ENCODE data around the gene GDPD3. TPM values are rescaled to one million over a fixed set of nuclear protein-coding genes. Genes with fewer than 3 reads are reported as not detected.

The GDPD3 gene
- total RNA-seq, 1 donor from 2014 or later: 6.9 TPM

DNA sequence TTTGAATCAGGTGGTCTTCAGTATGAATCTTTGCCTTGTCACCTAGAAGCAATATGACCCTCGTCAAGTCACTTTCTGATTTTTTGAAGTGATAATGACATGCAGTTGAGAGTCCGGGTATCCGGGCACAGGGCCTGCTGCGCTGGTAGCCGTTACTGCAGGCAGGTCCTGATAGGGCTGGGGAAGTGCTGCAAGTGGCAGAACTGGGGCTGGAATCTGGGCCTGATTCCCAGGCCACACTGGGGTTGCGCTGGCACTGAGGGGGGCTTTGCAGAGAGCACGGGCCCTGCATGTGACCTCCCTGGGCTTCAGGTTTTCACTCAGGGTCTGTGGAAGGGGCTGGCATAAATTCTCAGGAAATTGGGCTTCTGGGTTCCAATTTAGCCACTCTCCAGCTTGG is 34.6 kb downstream of the GDPD3 start:
- TF ChIP-seq, protein P1, sequence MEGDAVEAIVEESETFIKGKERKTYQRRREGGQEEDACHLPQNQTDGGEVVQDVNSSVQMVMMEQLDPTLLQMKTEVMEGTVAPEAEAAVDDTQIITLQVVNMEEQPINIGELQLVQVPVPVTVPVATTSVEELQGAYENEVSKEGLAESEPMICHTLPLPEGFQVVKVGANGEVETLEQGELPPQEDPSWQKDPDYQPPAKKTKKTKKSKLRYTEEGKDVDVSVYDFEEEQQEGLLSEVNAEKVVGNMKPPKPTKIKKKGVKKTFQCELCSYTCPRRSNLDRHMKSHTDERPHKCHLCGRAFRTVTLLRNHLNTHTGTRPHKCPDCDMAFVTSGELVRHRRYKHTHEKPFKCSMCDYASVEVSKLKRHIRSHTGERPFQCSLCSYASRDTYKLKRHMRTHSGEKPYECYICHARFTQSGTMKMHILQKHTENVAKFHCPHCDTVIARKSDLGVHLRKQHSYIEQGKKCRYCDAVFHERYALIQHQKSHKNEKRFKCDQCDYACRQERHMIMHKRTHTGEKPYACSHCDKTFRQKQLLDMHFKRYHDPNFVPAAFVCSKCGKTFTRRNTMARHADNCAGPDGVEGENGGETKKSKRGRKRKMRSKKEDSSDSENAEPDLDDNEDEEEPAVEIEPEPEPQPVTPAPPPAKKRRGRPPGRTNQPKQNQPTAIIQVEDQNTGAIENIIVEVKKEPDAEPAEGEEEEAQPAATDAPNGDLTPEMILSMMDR (IDR thresholded peaks at IDR 0.05): no peak
- TF ChIP-seq POLR2AphosphoS5 (IDR thresholded peaks at IDR 0.05; ENCODE audit: insufficient read depth in 1 of 2, low read depth in 1 of 2) (no peak), POLR2A (IDR thresholded peaks at IDR 0.05) (no peak)
- no peak overlapping the region for H3K4me3 ChIP-seq
- H3K36me3 ChIP-seq: peaks cover 3 to 42% of the 10 kb centered on the region in 2 donors
- H3K4me1 ChIP-seq: peaks cover 37% of the 10 kb centered on the region
- no peak for DNase-seq (ENCODE audit: extremely low spot score in 2 of 2)
- no peaks in the 10 kb centered on the region for H3K27me3 ChIP-seq
- H3K9me3 ChIP-seq: no peaks in the 10 kb centered on the region
- intact Hi-C loops (cut with DNase I): loop anchor here (5.0 kb wide), 1 partner anchor 459 kb away; no protein-coding TSS in a partner anchor
- no peak overlapping the region for H3K27ac ChIP-seq

- H3K27ac ChIP-seq: no peak overlapping the region
- DNase-seq (ENCODE audit: extremely low spot score in 2 of 2): no peak
- peaks cover 0 to 33% of the 10 kb centered on the region in 2 donors for H3K36me3 ChIP-seq
- peaks cover 37% of the 10 kb centered on the region for H3K4me1 ChIP-seq
- no peaks in the 10 kb centered on the region for H3K9me3 ChIP-seq
- intact Hi-C loops (cut with DNase I): loop anchor here (5.0 kb wide), 1 partner anchor 460 kb away; no protein-coding TSS in a partner anchor
- H3K27me3 ChIP-seq: no peaks in the 10 kb centered on the region
- TF ChIP-seq POLR2A (IDR thresholded peaks at IDR 0.05) (no peak), POLR2AphosphoS5 (IDR thresholded peaks at IDR 0.05; ENCODE audit: insufficient read depth in 1 of 2, low read depth in 1 of 2) (no peak)
- TF ChIP-seq, protein P1 (IDR thresholded peaks at IDR 0.05): no peak
- no peak overlapping the region for H3K4me3 ChIP-seq
Observed at GRCh38 chr16:30077656-30078055, 35.7 kb downstream of the GDPD3 start.

GRCh38 chr16:30076276-30076791 is 37.0 kb downstream of the GDPD3 start:
- Histone ChIP-seq H3K36me3 (peaks cover 0 to 33% of the 10 kb centered on the region in 2 donors), H3K4me3 (peak overlapping the region; percentile 84 to 100), H3K27me3 (no peaks in the 10 kb centered on the region), H3K27ac (peak overlapping the region; percentile 94), H3K4me1 (peaks cover 37% of the 10 kb centered on the region), H3K9me3 (no peaks in the 10 kb centered on the region)
- no peak for TF ChIP-seq POLR2AphosphoS5 (IDR thresholded peaks at IDR 0.05; ENCODE audit: insufficient read depth in 1 of 2, low read depth in 1 of 2)
- TF ChIP-seq, protein P1 (IDR thresholded peaks at IDR 0.05): no peak
- TF ChIP-seq POLR2A (IDR thresholded peaks at IDR 0.05): no peak
- intact Hi-C loops (cut with DNase I): loop anchor here (5.0 kb wide), 1 partner anchor 461 kb away; no protein-coding TSS in a partner anchor
- no peak for DNase-seq (ENCODE audit: extremely low spot score in 2 of 2)

DNA sequence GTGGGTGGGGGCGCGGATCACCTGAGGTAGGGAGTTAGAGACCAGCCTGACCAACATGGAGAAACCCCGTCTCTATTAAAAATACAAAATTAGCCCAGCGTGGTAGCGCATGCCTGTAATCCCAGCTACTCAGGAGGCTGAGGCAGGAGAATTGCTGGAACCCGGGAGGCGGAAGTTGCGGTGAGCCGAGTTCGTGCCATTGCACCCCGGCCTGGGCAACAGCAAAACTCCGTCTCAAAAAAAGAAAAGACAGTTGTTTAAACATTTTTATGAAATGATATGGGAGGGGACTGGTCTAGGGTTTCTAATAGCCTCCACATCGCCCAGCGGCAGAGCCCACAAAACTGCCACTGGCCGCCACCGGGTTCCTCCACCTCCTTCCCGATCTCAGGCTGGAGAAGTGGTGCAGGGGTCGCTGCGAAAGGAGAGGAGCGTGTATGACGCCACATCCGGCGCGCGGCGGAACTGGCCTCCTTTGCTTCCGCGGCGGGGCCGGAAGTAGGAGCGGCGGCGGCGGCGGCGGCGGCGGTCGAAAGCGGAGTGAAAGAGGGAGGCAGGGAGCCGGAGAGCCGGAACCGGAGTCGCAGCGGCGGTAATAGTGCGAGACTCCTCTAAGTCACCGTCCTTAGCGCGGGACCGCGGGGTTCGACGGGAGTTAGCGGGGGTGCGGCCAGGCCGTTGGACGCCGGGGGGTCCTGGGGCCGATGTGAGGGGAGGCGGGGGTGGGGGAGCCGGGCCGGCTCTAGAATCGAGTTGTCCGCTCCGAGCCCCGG is 37.6 kb downstream of the GDPD3 start, which contains the start of gene PPP4C:
TSS of gene PPP4C (plus strand) at position 492 of the 773 bp plus-strand sequence. CDS start 384 bp downstream, outside the sequence.
- H3K4me3 ChIP-seq: peak within 1 kb of the TSS; percentile 84 to 100
- H3K36me3 ChIP-seq: peaks cover 0 to 33% of the 10 kb centered on the region in 2 donors
- H3K9me3 ChIP-seq: no peaks in the 10 kb centered on the region
- H3K27ac ChIP-seq: peak within 1 kb of the TSS; percentile 94
- intact Hi-C loops (cut with DNase I): loop anchor here (5.0 kb wide), 1 partner anchor 462 kb away; no protein-coding TSS in a partner anchor
- H3K27me3 ChIP-seq: no peaks in the 10 kb centered on the region
- no peak for DNase-seq (ENCODE audit: extremely low spot score in 2 of 2)
- H3K4me1 ChIP-seq: peaks cover 37% of the 10 kb centered on the region
- TF ChIP-seq, protein P1 (IDR thresholded peaks at IDR 0.05): peak in 1 of 3 experiments; percentile 13
- TF ChIP-seq POLR2A (IDR thresholded peaks at IDR 0.05) (peak in 1 of 2 donors; percentile 46), POLR2AphosphoS5 (IDR thresholded peaks at IDR 0.05; ENCODE audit: insufficient read depth in 1 of 2, low read depth in 1 of 2) (peak; percentile 86 to 91)

Measured in vagina (tissue), 2 donors.